Chondrocyte (in vitro differentiated cells): ENCODE data around the gene ATXN7. TPM values are rescaled to one million over a fixed set of nuclear protein-coding genes. Genes with fewer than 3 reads are reported as not detected.

Experiments
- DNase-seq: peaks from one replicate; pipeline ENCODE4 v3.0.0; 2021; ENCODE audit warnings: mixed read lengths, low spot score
- H3K27ac Mint-ChIP-seq: one replicate; pipeline ENCODE4 v1.8.0; 2021; ENCODE audit warnings: mild to moderate bottlenecking, moderate library complexity, mixed read lengths; ENCODE audit not compliant: unreplicated experiment
- H3K27me3 Mint-ChIP-seq: 2 replicates; pipeline ENCODE4 v1.8.0; 2021; ENCODE audit warnings: low read depth, mixed read lengths
- H3K36me3 Mint-ChIP-seq: 2 replicates; pipeline ENCODE4 v1.8.0; 2021; ENCODE audit warnings: low read depth, mixed read lengths
- H3K4me1 Mint-ChIP-seq: 2 replicates; pipeline ENCODE4 v1.8.0; 2021; ENCODE audit warnings: low read depth, mild to moderate bottlenecking, mixed read lengths
- H3K4me3 Mint-ChIP-seq: one replicate; pipeline ENCODE4 v1.8.0; 2021; ENCODE audit warnings: mild to moderate bottlenecking, moderate library complexity, mixed read lengths; ENCODE audit not compliant: unreplicated experiment
- H3K9me3 Mint-ChIP-seq: 2 replicates; pipeline ENCODE4 v1.8.0; 2021; ENCODE audit warnings: low read depth, mixed read lengths
- CTCF ChIP-seq: fragments of 200-600 bp; sonication (generic); IDR thresholded peaks from 2 replicates; pipeline ENCODE4 v1.5.0; 2021; ENCODE audit warnings: antibody characterized with exemption, mild to moderate bottlenecking, moderate library complexity
- total RNA-seq: library from RNA; stranded (reverse); gene quantifications from 3 replicates; pipeline ENCODE4 v1.2.1, GENCODE V29; 2021

The ATXN7 gene
- total RNA-seq, 1 donor from 2014 or later: 19.1 TPM

DNA sequence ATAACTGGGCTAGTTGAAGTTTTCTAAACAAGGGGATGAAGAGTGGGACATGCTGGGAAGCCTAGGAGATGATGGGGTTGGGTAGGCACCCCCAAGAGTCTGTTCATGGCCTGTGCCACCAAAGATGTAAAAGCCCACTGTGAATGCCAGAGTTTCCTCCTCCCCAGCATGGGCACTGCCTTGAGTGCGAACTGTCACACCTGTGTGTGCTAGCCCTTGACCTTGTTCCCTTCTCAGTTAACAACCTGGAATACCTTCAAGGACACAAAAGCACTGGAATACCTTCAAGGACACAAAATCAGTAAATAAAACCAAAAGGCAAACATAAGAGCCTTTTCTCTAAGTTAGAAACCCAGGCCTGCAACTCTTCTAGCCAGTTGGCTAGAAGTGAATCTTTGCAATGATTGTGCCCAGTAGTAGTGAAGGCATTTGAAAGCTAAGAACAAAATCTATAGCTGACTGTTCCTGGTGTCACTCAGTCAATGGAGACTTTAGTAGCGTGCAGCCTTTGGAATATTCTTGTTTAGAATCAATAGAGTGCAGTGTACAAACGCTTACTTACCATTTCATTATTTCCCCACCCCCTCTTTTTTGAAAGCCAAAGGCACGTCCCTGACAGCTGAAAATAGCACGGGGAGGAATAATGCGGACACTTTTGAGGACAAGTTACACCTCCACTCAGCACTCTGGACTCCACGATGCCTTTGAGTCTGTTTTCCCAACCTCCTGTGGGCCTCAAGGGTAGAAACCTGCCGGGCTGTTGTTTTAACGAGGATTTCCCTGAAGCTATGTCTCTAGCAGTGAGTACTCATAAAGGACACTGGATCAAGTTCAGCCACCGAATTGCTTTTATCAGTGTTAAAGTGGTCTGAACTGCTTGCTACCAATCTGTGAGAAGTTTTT lies 135.4 kb downstream of the ATXN7 start:
- no peaks in the 10 kb centered on the region for H3K27me3 Mint-ChIP-seq
- no peak overlapping the region for H3K27ac Mint-ChIP-seq
- H3K4me1 Mint-ChIP-seq: peaks cover 30% of the 10 kb centered on the region
- H3K4me3 Mint-ChIP-seq: no peak overlapping the region
- no peak for TF ChIP-seq CTCF
- H3K36me3 Mint-ChIP-seq: peaks cover 29% of the 10 kb centered on the region
- no peak for DNase-seq
- H3K9me3 Mint-ChIP-seq: no peaks in the 10 kb centered on the region

DNA sequence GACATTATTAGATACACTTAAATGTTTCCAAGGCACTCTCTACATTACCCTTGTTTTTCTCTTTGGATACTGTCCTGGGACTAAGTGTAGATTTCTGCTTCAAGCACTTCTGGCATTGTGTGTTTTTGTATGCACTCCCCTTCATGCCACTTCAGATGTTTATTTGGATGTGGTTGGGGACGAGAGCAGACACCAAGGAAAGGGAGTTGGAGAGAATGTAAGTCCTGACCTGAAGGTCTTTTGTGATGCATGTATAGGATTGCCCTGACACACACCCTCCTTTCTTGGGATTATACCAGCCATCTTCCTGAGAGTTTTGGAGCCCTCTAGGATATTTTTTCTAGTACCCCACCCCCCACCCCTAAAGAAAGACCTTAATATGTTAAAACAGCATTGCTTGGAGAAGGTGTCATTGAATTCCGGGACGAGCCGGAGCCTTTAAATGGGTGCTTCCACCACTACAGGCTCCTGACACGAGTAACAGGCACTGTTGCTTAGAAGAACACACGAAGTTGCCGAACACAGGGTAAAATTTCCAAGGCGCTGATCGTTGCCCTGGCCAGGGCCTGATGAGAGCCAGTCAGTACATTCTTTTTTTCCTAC lies 136.9 kb downstream of the ATXN7 start:
- TF ChIP-seq CTCF: no peak
- Mint-ChIP-seq H3K36me3 (peaks cover 23% of the 10 kb centered on the region), H3K9me3 (no peaks in the 10 kb centered on the region), H3K27ac (no peak overlapping the region), H3K4me1 (peaks cover 30% of the 10 kb centered on the region), H3K27me3 (no peaks in the 10 kb centered on the region), H3K4me3 (no peak overlapping the region)
- no peak for DNase-seq

- H3K27me3 Mint-ChIP-seq: no peaks in the 10 kb centered on the region
- TF ChIP-seq CTCF: no peak
- H3K27ac Mint-ChIP-seq: no peak overlapping the region
- no peak for DNase-seq
- H3K4me1 Mint-ChIP-seq: peaks cover 30% of the 10 kb centered on the region
- H3K9me3 Mint-ChIP-seq: no peaks in the 10 kb centered on the region
- no peak overlapping the region for H3K4me3 Mint-ChIP-seq
- peaks cover 10% of the 10 kb centered on the region for H3K36me3 Mint-ChIP-seq
Measured at GRCh38 chr3:64002233-64002632, 138.6 kb downstream of the ATXN7 start.

- no peak for DNase-seq
- Mint-ChIP-seq H3K9me3 (no peaks in the 10 kb centered on the region), H3K4me1 (peaks cover 41% of the 10 kb centered on the region), H3K4me3 (no peak overlapping the region), H3K27me3 (no peaks in the 10 kb centered on the region), H3K27ac (no peak overlapping the region), H3K36me3 (peaks cover 8% of the 10 kb centered on the region)
- TF ChIP-seq CTCF: no peak
Measured at GRCh38 chr3:64003589-64003988, 139.9 kb downstream of the ATXN7 start.

DNA sequence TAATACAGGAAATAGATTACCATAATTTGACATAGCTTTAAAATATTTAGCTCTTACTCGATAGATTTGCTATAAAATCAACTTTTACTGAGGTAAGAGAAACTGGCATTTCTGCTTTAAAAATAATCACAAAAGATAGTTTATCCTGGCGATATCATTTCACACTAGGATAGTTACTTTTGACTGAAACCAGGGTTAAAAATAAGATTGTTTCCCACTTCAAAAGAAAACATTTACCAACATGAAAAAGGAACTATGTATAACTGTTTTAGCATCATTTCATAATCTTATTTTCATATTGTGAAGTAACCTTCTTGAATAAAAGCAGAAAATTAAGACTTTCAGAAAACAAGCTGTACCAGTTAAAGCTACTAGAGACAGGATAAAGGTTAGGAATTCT lies 144.3 kb downstream of the ATXN7 start:
- H3K36me3 Mint-ChIP-seq: peaks cover 19% of the 10 kb centered on the region
- peaks cover 47% of the 10 kb centered on the region for H3K4me1 Mint-ChIP-seq
- H3K27ac Mint-ChIP-seq: peak overlapping the region; percentile 61
- DNase-seq: no peak
- no peak for TF ChIP-seq CTCF
- H3K27me3 Mint-ChIP-seq: no peaks in the 10 kb centered on the region
- H3K9me3 Mint-ChIP-seq: no peaks in the 10 kb centered on the region
- no peak overlapping the region for H3K4me3 Mint-ChIP-seq
